NCI-H510A treated with DMSO at 0.1 percent for 48 hours (cell line): Measurements from ENCODE around the gene FUBP1.
A peak's percentile ranks its signal among the peaks of the same experiment; 100 is the strongest.
"Not testable (repeated sequence)": the region's sequence is repeated elsewhere in the genome, so short reads cannot be mapped to it uniquely, and the experiment has no call there.

Experiments
- DNase-seq: peaks from one replicate; lab custom pipeline; 2025; lab: John Stamatoyannopoulos, UW

FUBP1 gene

GRCh38 chr1:77948841-77949424 lies 29.9 kb downstream of the FUBP1 start:
- no peak for DNase-seq

- DNase-seq: no peak
Measured at GRCh38 chr1:77945345-77945744, 33.5 kb downstream of the FUBP1 start.

GRCh38 chr1:77942400-77943140 lies 36.3 kb downstream of the FUBP1 start:
- no peak for DNase-seq

- DNase-seq: no peak
Measured at GRCh38 chr1:77940921-77941570, 37.8 kb downstream of the FUBP1 start.

- no peak for DNase-seq
Measured at GRCh38 chr1:77938651-77939050, 40.2 kb downstream of the FUBP1 start.

GRCh38 chr1:77929806-77930205 lies 49.1 kb downstream of the FUBP1 start:
- no peak for DNase-seq

GRCh38 chr1:77927414-77927813 lies 51.5 kb downstream of the FUBP1 start:
- DNase-seq: no peak

GRCh38 chr1:77926561-77927357 lies 52.1 kb downstream of the FUBP1 start:
- no peak for DNase-seq

DNA sequence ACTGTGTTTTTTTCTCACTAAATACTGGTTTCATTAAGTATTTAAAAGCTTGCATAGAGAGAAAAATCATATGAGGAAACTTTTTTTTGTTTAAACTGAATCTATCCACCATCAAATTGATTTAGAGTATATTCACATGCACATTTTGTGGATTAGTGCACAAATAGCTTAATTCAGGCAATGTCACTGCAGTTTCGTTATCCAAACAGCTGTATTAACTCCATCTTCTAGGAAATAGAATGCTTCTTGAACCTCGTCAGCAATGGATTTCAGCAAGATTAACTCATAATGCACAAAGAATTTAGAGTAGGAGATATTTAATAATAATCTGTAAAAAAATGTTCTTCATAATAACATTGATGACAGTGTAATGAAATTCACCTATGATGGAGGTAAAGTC lies 52.9 kb downstream of the FUBP1 start:
- no peak for DNase-seq

GRCh38 chr1:77925518-77925917 lies 53.4 kb downstream of the FUBP1 start:
- DNase-seq: no peak

GRCh38 chr1:77918918-77919317 lies 60.0 kb downstream of the FUBP1 start:
- DNase-seq: not testable (repeated sequence)

GRCh38 chr1:77910116-77910515 lies 68.8 kb downstream of the FUBP1 start:
- DNase-seq: no peak

DNA sequence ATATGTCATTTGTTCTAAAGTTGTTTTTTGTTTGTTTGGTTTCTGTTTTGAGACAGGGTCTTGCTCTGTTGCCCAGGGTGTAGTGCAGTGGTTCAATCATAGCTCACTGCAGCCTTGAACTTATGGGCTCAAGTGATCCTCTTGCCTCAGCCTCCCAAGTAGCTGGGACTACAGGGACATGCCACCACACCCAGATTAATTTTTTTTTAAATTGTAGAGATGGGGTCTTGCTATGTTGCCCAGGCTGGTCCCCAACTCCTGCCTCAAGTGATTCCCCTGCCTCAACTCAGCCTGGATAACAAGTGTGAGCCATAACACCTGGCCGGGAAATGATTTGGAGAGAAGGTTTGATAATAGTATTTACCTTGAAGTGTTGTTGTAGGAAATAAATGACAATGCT lies 72.2 kb downstream of the FUBP1 start:
- DNase-seq: no peak

DNA sequence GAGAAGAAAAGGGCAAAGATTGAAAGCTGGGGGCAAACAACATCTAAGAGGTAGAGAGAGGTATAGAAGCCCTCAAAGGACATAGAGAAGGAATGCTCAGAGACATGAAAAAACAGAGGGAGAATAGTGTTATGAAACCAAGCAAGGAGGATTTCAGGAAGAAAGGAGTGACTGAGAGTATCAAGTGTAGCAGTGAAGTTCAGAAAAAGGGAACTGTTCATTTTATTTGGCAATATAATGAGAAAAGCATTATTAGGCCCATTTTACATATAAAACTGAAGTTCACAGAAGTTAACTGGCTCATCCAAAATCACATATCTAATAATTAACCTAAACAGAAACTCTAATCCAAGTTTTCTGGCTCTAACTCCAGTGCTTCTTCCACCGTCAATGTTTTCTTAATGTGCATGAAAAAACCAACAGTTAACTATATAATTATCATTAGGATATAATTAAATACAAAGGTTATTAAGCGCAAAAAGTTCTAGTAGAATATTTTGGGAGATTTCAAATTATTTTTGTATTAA lies 72.8 kb downstream of the FUBP1 start:
- DNase-seq: no peak

GRCh38 chr1:77905603-77906002 lies 73.3 kb downstream of the FUBP1 start:
- DNase-seq: no peak

DNA sequence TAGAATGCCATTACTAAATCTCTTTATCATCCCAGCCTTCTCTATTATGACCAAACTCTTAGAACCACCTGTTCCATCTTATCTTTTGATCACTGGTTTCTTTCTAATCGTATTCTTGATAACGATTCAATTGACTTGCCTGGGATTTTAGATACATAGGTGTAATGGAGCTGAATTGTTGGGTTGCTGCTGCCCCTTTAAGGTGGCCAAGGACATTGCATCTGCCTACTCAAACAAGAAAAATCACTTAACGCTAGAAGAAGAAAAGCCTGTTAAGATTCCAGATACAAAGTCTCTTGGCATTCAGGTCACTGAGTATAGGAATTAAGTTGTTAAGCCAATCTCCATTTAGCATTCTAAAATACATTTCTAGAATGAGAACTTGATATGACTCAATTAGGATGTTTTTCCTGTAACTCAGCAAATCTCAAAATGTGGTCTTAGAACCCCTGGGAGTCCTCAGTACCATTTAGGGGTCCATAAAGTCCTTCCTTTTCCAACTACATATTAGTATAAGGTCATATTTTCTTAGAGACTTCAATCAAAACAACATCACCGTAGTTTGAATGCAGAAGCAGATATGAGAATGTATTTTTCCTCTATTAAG lies 78.1 kb downstream of the FUBP1 start:
- peak; percentile 78 for DNase-seq

GRCh38 chr1:77899647-77900320 lies 79.1 kb downstream of the FUBP1 start:
- DNase-seq: no peak
